Measurements from ENCODE around the gene PLB1.

GRCh38 chr2:28607730-28608499 is 112.1 kb downstream of the PLB1 start:
- TF ChIP-seq CTCF (IDR thresholded peaks at IDR 0.05) (no peak), POLR2A (IDR thresholded peaks at IDR 0.05) (no peak), POLR2AphosphoS5 (IDR thresholded peaks at IDR 0.05) (peak; percentile 41)

Data from prostate gland (tissue), 2 donors.